HG03135 (cell line): Measurements from ENCODE around the gene DNAI2.

Source experiments
- ATAC-seq: cut with Tn5 transposase; IDR thresholded peaks from one replicate; pipeline ENCODE4 v1.9.1; 2021; ENCODE audit warnings: mild to moderate bottlenecking, moderate library complexity; ENCODE audit not compliant: unreplicated experiment

Gene DNAI2

GRCh38 chr17:74358697-74359096 is 84.7 kb downstream of the DNAI2 start:
- ATAC-seq, result no peak

- no peak for ATAC-seq
These were observed 85.9 kb downstream of the DNAI2 start for GRCh38 chr17:74359916-74360315.

GRCh38 chr17:74360899-74361229 is 86.8 kb downstream of the DNAI2 start:
- ATAC-seq, result no peak

DNA sequence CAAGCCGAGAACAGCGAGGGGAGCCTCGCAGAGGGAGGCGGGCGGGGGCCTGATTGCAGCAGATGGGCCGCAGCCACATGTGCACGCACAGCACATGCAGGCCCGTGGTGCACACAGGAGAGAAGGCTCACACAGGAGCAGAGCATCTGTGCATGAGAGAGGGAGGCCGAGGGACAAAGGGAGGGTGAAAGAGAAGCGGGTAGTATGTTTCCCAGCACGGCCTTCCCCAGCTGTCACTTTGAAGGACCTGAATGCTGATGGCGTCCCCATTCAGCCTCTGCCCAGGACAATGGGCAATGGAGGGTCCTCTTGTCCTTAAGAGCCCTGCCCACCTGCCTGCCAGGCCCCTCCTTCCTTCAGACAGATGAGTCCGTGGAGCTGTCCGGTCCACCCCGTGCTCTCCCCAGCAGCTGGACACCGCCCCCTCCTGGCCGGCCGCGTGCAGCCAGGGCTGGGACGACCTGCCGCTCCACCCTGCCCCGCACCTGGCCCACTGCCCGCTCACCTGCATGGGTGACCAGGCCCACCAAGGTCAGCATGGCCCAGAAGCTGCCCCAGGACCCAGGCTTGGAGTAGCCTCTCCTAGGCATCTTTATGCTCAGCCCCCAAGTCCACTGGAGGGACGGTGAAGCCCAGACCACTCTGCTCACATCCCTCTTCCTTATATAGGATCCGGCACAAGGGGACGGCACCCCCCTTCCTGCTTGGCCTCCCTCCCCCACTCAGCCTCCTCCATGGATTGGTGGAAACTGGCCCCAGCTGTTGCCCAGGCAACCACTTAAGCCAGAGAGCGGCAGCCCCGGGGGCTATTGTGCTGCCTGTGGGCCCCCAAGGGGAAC is 87.4 kb downstream of the DNAI2 start, which contains the start of gene BTBD17:
Gene BTBD17, minus strand, starts transcription at position 639 of the 839 bp plus-strand sequence. Its CDS starts 49 bp downstream, at position 590.
- ATAC-seq, result no peak

GRCh38 chr17:74362069-74362405 is 88.0 kb downstream of the DNAI2 start:
- no peak for ATAC-seq

- no peak for ATAC-seq
These were observed 88.9 kb downstream of the DNAI2 start for GRCh38 chr17:74362810-74363498.
